K562 (cell line): ENCODE measurements around the gene GMNC. TPM values are rescaled to one million over a fixed set of nuclear protein-coding genes. Genes with fewer than 3 reads are reported as not detected.

Experiments used
- ATAC-seq: fragments of 200-7000 bp; cut with Tn5 transposase; 3 replicates; pipeline ENCODE4 v1.9.1; 2020; ENCODE audit warnings: moderate library complexity
- BruUV-seq: library from RNA; stranded (reverse); fragments of 400-500 nt; replicated peaks from 2 replicates; lab custom pipeline; 2021; lab: Mats Ljungman, UMichigan
- CTCF ChIA-PET: fragments of 300-600 bp; formaldehyde crosslinking; extraction: SDS; loops from one replicate; lab custom pipeline; 2021; ENCODE audit warnings: low intra/inter-chr PET ratio; lab: Yijun Ruan, JAX
- POLR2A ChIA-PET: fragments of 300-600, 350-650 bp; sonication (Branson Sonifier 250); formaldehyde crosslinking; extraction: SDS; loops from one replicate; lab custom pipeline; 2021; ENCODE audit warnings: antibody characterized with exemption, inconsistent platforms; lab: Yijun Ruan, JAX
- DNase-seq, 4 experiments: peaks; one replicate each; pipeline versions ENCODE4 v3.0.0 to v3.0.0-alpha.2; 2011 to 2018; ENCODE audit warnings: low spot score in 3 of 4, mixed read lengths in 3 of 4; ENCODE audit errors: extremely low read depth in 1 of 4
- FAIRE-seq: peaks from 2 replicates; lab custom pipeline; 2011; peaks lifted over from hg19 to GRCh38; lab: Jason Lieb, UNC
- H2AFZ ChIP-seq: 2 replicates; pipeline ENCODE4 v1.6.0; 2011; ENCODE audit warnings: low read depth, low read length, control low read depth, inconsistent platforms
- H3K27ac ChIP-seq: fragments of 200-600 bp; 3 replicates; pipeline ENCODE4 v1.8.0; 2011; ENCODE audit warnings: low read depth, mild to moderate bottlenecking, control low read depth, inconsistent platforms, low read length, moderate library complexity, mixed read lengths; ENCODE audit errors: extremely low read depth
- H3K27me3 ChIP-seq, 2 experiments: fragments of 300-600 bp in 1 of 2; 2 replicates in 1 of 2; 3 replicates in 1 of 2; pipeline versions ENCODE4 v1.6.0 to v1.8.0; 2011; ENCODE audit warnings: inconsistent platforms in 2 of 2, low read length in 2 of 2, mild to moderate bottlenecking in 1 of 2, mixed read lengths in 1 of 2, moderate library complexity in 1 of 2; ENCODE audit not compliant: control insufficient read depth in 2 of 2, insufficient read depth in 2 of 2
- H3K36me3 ChIP-seq: fragments of 300-600 bp; 3 replicates; pipeline ENCODE4 v1.8.0; 2011; ENCODE audit warnings: mild to moderate bottlenecking, low read length, inconsistent platforms; ENCODE audit not compliant: control insufficient read depth, insufficient read depth
- H3K4me1 ChIP-seq, 2 experiments: fragments of 200-600 bp in 1 of 2; replicated peaks in 1 of 2; 2 replicates in 1 of 2; 3 replicates in 1 of 2; pipeline versions ENCODE4 v1.5.1 to v1.8.0; 2011; ENCODE audit warnings: inconsistent platforms in 2 of 2, low read length in 2 of 2, mild to moderate bottlenecking in 1 of 2, mixed read lengths in 1 of 2, moderate library complexity in 1 of 2; ENCODE audit not compliant: control insufficient read depth in 2 of 2, insufficient read depth in 2 of 2
- H3K4me2 ChIP-seq: 2 replicates; pipeline ENCODE4 v1.6.1; 2011; ENCODE audit warnings: low read length, control low read depth, inconsistent platforms, mixed read lengths; ENCODE audit not compliant: insufficient read depth
- H3K4me3 ChIP-seq: fragments of 200-600 bp; sonication (generic), shearing (Covaris generic); 2 replicates; pipeline ENCODE4 v1.5.1; 2016; ENCODE audit warnings: control low read depth, inconsistent platforms
- H3K79me2 ChIP-seq: fragments of 200-600 bp; 3 replicates; pipeline ENCODE4 v1.8.0; 2011; ENCODE audit warnings: low read length, inconsistent platforms; ENCODE audit not compliant: control insufficient read depth, insufficient read depth
- H3K9ac ChIP-seq, 2 experiments: 2 replicates each; pipeline versions ENCODE4 v1.6.0 to v1.6.1; 2011; ENCODE audit warnings: low read depth in 2 of 2, low read length in 2 of 2, control low read depth in 1 of 2, inconsistent platforms in 1 of 2, mild to moderate bottlenecking in 1 of 2, mixed read lengths in 1 of 2; ENCODE audit not compliant: insufficient read depth in 1 of 2
- H3K9me1 ChIP-seq: one replicate; pipeline ENCODE4 v1.6.0; 2011; ENCODE audit warnings: inconsistent platforms, mild to moderate bottlenecking, low read length, moderate library complexity; ENCODE audit not compliant: control insufficient read depth, insufficient read depth
- H3K9me3 ChIP-seq: replicated peaks from 2 replicates; pipeline ENCODE4 v1.5.1; 2011; ENCODE audit warnings: low read depth, low read length, inconsistent platforms; ENCODE audit not compliant: control insufficient read depth, insufficient read depth
- H4K20me1 ChIP-seq: replicated peaks from 2 replicates; pipeline ENCODE4 v1.6.1; 2011; ENCODE audit warnings: low read length, inconsistent platforms, mixed read lengths; ENCODE audit not compliant: control insufficient read depth, insufficient read depth
- BDP1 ChIP-seq: IDR thresholded peaks from 3 replicates; pipeline ENCODE4 v1.6.1; 2011; ENCODE audit not compliant: insufficient read length, insufficient read depth
- CEBPB ChIP-seq: fragments of 450-650 bp; IDR thresholded peaks from 2 replicates; pipeline ENCODE4 v1.6.1; 2016; ENCODE audit warnings: missing genetic modification characterization, missing compliant biosample characterization
- EZH2 ChIP-seq: IDR thresholded peaks from 2 replicates; pipeline ENCODE4 v1.6.1; 2012; ENCODE audit warnings: low read depth, mild to moderate bottlenecking, inconsistent platforms, low read length, borderline replicate concordance
- HDGF ChIP-seq: fragments of 450-650 bp; IDR thresholded peaks from 2 replicates; pipeline ENCODE4 v1.6.1; 2016
- HEY1 ChIP-seq: fragments of 250-450 bp; sonication (Bioruptor Pico); IDR thresholded peaks from 2 replicates; pipeline ENCODE4 v1.5.0; 2020; ENCODE audit warnings: mild to moderate bottlenecking, moderate library complexity, borderline replicate concordance
- HMG20A ChIP-seq: fragments of 450-650 bp; formaldehyde crosslinking; conservative IDR thresholded peaks from 2 replicates; pipeline ENCODE4 v1.4.0; 2020; ENCODE audit warnings: mild to moderate bottlenecking, mixed read lengths
- KLF16 ChIP-seq: IDR thresholded peaks from 2 replicates; pipeline ENCODE4 v1.6.1; 2016; ENCODE audit warnings: antibody characterized with exemption
- SRF ChIP-seq, 2 experiments: fragments of 250-450, 450-650 bp in 1 of 2; sonication (Bioruptor Pico) in 1 of 2; sonication (generic) in 1 of 2; formaldehyde crosslinking; IDR thresholded peaks; 2 replicates each; pipeline versions ENCODE4 v1.5.0 to v1.5.1; 2020 to 2022; ENCODE audit warnings: mild to moderate bottlenecking in 1 of 2, missing genetic modification reagents in 1 of 2
- ZBTB8A ChIP-seq: fragments of 450-650 bp; IDR thresholded peaks from 2 replicates; pipeline ENCODE4 v1.6.1; 2018; ENCODE audit warnings: mild to moderate bottlenecking, moderate library complexity; ENCODE audit not compliant: partially characterized antibody
- ZNF431 ChIP-seq: sonication (generic); formaldehyde crosslinking; IDR thresholded peaks from 2 replicates; pipeline ENCODE4 v1.8.0; 2022; ENCODE audit warnings: mild to moderate bottlenecking, missing genetic modification reagents
- ZNF584 ChIP-seq: fragments of 200-800 bp; sonication (Bioruptor generic); IDR thresholded peaks from 2 replicates; pipeline ENCODE4 v1.6.1; 2016; ENCODE audit warnings: low read depth, mild to moderate bottlenecking, missing genetic modification characterization, missing compliant biosample characterization
- ZNF586 ChIP-seq: fragments of 450-650 bp; formaldehyde crosslinking; conservative IDR thresholded peaks from 2 replicates; pipeline ENCODE4 v1.4.0; 2020; ENCODE audit warnings: mild to moderate bottlenecking, moderate library complexity
- WGBS: fragments of 100-300 bp; shearing (Covaris generic); methylation state at CpG from one replicate; pipeline ENCODE4 v1.1.6; 2016; ENCODE audit warnings: low coverage, mixed read lengths; ENCODE audit not compliant: insufficient coverage; ENCODE audit errors: missing lambda C conversion rate; 5-methylcytosine and 5-hydroxymethylcytosine counted together
- in situ Hi-C: fragments of 300-500 bp; cut with MboI; formaldehyde crosslinking; loops from 4 replicates; pipeline ENCODE4 v1.15.0; 2018; ENCODE audit warnings: inconsistent platforms, mixed read lengths
- intact Hi-C: fragments of 100-400 bp; cut with micrococcal nuclease; formaldehyde crosslinking; loops from 2 replicates; pipeline ENCODE4 v1.14.2; 2022
- polyA plus RNA-seq, 8 experiments: library from polyadenylated mRNA; depleted of rRNA in 4 of 8; stranded (reverse) in 5 of 8; unstranded in 3 of 8; fragments of >200 nt; fragmentation: Nextera tagmentation in 2 of 8; fragmentation: Illumina TruSeq in 1 of 8; extraction: Ambion mirVana in 2 of 8; extraction: Trizol in 1 of 8; gene quantifications; 2 replicates each; pipeline versions ENCODE4 v1.2.1 to v1.2.3, GENCODE V29; 2011 to 2014; ENCODE audit warnings: inconsistent platforms in 1 of 8, missing spikeins in 1 of 8
- total RNA-seq, 7 experiments: library from RNA; depleted of rRNA in 6 of 7; stranded (reverse); fragments of >200 nt in 6 of 7; fragmentation: Illumina TruSeq in 2 of 7; extraction: Trizol in 2 of 7; gene quantifications; 2 replicates each; pipeline versions ENCODE4 v1.2.1 to v1.2.3, GENCODE V29; 2011 to 2021; ENCODE audit warnings: low replicate concordance in 1 of 7
- TF ChIP-seq, protein P1 (sequence below), 3 experiments: IDR thresholded peaks in 2 of 3; conservative IDR thresholded peaks in 1 of 3; 2 replicates each; pipeline ENCODE4 v1.5.1; 2011 to 2012; ENCODE audit warnings: low read length in 3 of 3, mild to moderate bottlenecking in 3 of 3, control low read depth in 2 of 3, improper control_type of control experiment in 1 of 3, inconsistent platforms in 1 of 3, low read depth in 1 of 3, mixed read lengths in 1 of 3, moderate library complexity in 1 of 3; ENCODE audit not compliant: insufficient read depth in 2 of 3

The GMNC gene
- total and polyA plus RNA-seq, 9 of the 15 experiments (the other 6 are each of a cell fraction or from before 2014, with no cell fraction given) = not detected

DNA sequence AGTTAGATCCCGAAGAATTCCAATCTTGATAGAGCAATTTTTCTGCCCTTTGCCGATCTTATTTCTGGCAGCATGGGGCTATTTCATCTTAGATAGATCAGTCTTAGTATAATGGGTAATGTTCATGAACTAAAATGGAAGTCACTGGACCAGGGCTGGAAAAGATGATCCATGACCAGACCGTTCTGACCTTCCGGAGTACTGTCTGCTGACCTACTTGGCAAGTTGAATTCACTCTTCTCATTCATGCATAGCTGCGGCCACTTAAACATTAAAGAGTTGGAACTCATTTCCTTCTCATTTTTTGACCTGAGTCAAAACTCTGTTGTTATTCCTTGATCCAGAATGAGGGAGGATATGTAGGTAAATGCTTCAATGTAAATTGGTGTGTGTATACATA, 32.5 kb downstream of the GMNC start:
- Histone ChIP-seq H3K4me3 (no peak overlapping the region), H4K20me1 (no peaks in the 10 kb centered on the region), H3K9me1 (no peaks in the 10 kb centered on the region), H3K9ac (no peak overlapping the region), H3K27me3 (no peaks in the 10 kb centered on the region), H3K4me1 (no peaks in the 10 kb centered on the region), H2AFZ (no peak overlapping the region), H3K9me3 (peaks cover 1% of the 10 kb centered on the region; the same call in 1 of the 2 replicates), H3K27ac (no peak overlapping the region), H3K4me2 (no peak overlapping the region), H3K36me3 (no peaks in the 10 kb centered on the region), H3K79me2 (no peaks in the 10 kb centered on the region)
- FAIRE-seq = no peak
- ChIA-PET POLR2A (no interaction called here), CTCF (no interaction called here)
- no peak for DNase-seq
- ATAC-seq = no peak
- 1% methylated on average over 5 of the region's 5 CpGs for WGBS
- no peak for TF ChIP-seq SRF (CRISPR knock-in tag; IDR thresholded peaks at IDR 0.05)
- no peak for TF ChIP-seq ZNF584
- no peak for TF ChIP-seq EZH2
- no peak for TF ChIP-seq BDP1
- no TSS peak for BruUV-seq
- intact Hi-C loops = no loop called here
- in situ Hi-C loops = no loop called here

DNA sequence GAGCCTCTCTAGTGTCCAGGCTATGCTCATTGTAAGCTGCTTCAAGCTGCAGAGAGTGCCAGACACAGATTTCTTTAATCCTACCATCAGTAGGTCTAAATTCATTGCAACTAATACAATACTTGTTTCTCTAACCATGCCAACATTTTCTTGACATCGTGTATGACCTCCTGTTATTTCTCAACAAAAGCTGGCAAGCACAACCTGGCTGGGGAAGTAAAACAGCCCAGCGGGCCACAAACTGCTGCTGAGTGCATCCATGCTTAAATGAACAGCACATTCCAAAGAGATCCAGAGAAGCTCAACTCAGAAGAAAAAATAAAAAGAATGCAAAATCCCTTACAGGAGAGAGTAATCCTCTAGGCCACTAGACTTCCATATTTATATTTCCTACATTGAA, 36.5 kb downstream of the GMNC start:
- Histone ChIP-seq H3K4me3 (no peak overlapping the region), H3K27me3 (no peaks in the 10 kb centered on the region), H4K20me1 (no peaks in the 10 kb centered on the region), H3K9me3 (peaks cover 1% of the 10 kb centered on the region; the same call in 1 of the 2 replicates), H3K4me1 (no peaks in the 10 kb centered on the region), H3K27ac (no peak overlapping the region), H3K9ac (no peak overlapping the region), H3K9me1 (no peaks in the 10 kb centered on the region), H3K4me2 (no peak overlapping the region), H3K36me3 (no peaks in the 10 kb centered on the region), H3K79me2 (no peaks in the 10 kb centered on the region), H2AFZ (no peak overlapping the region)
- in situ Hi-C loops (no loop called here), intact Hi-C loops (no loop called here)
- WGBS = 0% methylated on average over 2 of the region's 2 CpGs
- ChIA-PET CTCF (no interaction called here), POLR2A (no interaction called here)
- FAIRE-seq (no peak), DNase-seq (no peak), ATAC-seq (no peak)
- BruUV-seq = no TSS peak
- no peak for TF ChIP-seq HDGF
- no peak for TF ChIP-seq HEY1 (CRISPR knock-in tag)
- no peak for TF ChIP-seq KLF16
- TF ChIP-seq, protein P1, sequence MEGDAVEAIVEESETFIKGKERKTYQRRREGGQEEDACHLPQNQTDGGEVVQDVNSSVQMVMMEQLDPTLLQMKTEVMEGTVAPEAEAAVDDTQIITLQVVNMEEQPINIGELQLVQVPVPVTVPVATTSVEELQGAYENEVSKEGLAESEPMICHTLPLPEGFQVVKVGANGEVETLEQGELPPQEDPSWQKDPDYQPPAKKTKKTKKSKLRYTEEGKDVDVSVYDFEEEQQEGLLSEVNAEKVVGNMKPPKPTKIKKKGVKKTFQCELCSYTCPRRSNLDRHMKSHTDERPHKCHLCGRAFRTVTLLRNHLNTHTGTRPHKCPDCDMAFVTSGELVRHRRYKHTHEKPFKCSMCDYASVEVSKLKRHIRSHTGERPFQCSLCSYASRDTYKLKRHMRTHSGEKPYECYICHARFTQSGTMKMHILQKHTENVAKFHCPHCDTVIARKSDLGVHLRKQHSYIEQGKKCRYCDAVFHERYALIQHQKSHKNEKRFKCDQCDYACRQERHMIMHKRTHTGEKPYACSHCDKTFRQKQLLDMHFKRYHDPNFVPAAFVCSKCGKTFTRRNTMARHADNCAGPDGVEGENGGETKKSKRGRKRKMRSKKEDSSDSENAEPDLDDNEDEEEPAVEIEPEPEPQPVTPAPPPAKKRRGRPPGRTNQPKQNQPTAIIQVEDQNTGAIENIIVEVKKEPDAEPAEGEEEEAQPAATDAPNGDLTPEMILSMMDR (IDR thresholded peaks at IDR 0.05 in 2 of 3, conservative IDR thresholded peaks at IDR 0.05 in 1 of 3; ENCODE audit: insufficient read depth in 2 of 3, low read depth in 1 of 3, low read length in 3 of 3) = no peak
- no peak for TF ChIP-seq CEBPB (tag)
- no peak for TF ChIP-seq ZBTB8A
- no peak for TF ChIP-seq ZNF586 (CRISPR knock-in tag)
- TF ChIP-seq ZNF431 (CRISPR knock-in tag) = no peak
- TF ChIP-seq HMG20A (CRISPR knock-in tag) = no peak
